Measurements from ENCODE around the gene F9. TPM values are rescaled to one million over a fixed set of nuclear protein-coding genes. Genes with fewer than 3 reads are reported as not detected.

Gene F9
- total RNA-seq, 1 experiment from 2014 or later: not detected

GRCh38 chrX:139544591-139544990, 14.1 kb downstream of the F9 start:
- BruUV-seq (replicated peaks): no TSS peak
- H3K27ac Mint-ChIP-seq (ENCODE audit: unreplicated experiment): no peak overlapping the region
- no peak for TF ChIP-seq CTCF (IDR thresholded peaks at IDR 0.05; ENCODE audit: unreplicated experiment)
- no peaks in the 10 kb centered on the region for H3K27me3 Mint-ChIP-seq (ENCODE audit: unreplicated experiment)
- H3K36me3 Mint-ChIP-seq (ENCODE audit: insufficient read depth, unreplicated experiment): no peaks in the 10 kb centered on the region
- H3K4me3 Mint-ChIP-seq (ENCODE audit: low read depth, unreplicated experiment): no peak overlapping the region
- H3K4me1 Mint-ChIP-seq (ENCODE audit: low read depth, unreplicated experiment): no peaks in the 10 kb centered on the region
- intact Hi-C loops (cut with micrococcal nuclease; ENCODE audit: unreplicated experiment): no loop called here
- CTCF ChIA-PET: no interaction called here
- H3K9me3 Mint-ChIP-seq (ENCODE audit: low read depth, unreplicated experiment): peaks cover 3% of the 10 kb centered on the region
- no peak for DNase-seq

- no peak for DNase-seq
- H3K27ac Mint-ChIP-seq (ENCODE audit: unreplicated experiment): no peak overlapping the region
- H3K9me3 Mint-ChIP-seq (ENCODE audit: low read depth, unreplicated experiment): peaks cover 3% of the 10 kb centered on the region
- no peak overlapping the region for H3K4me3 Mint-ChIP-seq (ENCODE audit: low read depth, unreplicated experiment)
- no TSS peak for BruUV-seq (replicated peaks)
- H3K36me3 Mint-ChIP-seq (ENCODE audit: insufficient read depth, unreplicated experiment): no peaks in the 10 kb centered on the region
- intact Hi-C loops (cut with micrococcal nuclease; ENCODE audit: unreplicated experiment): no loop called here
- CTCF ChIA-PET: no interaction called here
- H3K4me1 Mint-ChIP-seq (ENCODE audit: low read depth, unreplicated experiment): no peaks in the 10 kb centered on the region
- TF ChIP-seq CTCF (IDR thresholded peaks at IDR 0.05; ENCODE audit: unreplicated experiment): no peak
- no peaks in the 10 kb centered on the region for H3K27me3 Mint-ChIP-seq (ENCODE audit: unreplicated experiment)
Measured at GRCh38 chrX:139554376-139554775, 23.8 kb downstream of the F9 start.

- no peak for TF ChIP-seq CTCF (IDR thresholded peaks at IDR 0.05; ENCODE audit: unreplicated experiment)
- no peak for DNase-seq
- Mint-ChIP-seq H3K27me3 (ENCODE audit: unreplicated experiment) (no peaks in the 10 kb centered on the region), H3K27ac (ENCODE audit: unreplicated experiment) (no peak overlapping the region), H3K36me3 (ENCODE audit: insufficient read depth, unreplicated experiment) (no peaks in the 10 kb centered on the region), H3K4me1 (ENCODE audit: low read depth, unreplicated experiment) (no peaks in the 10 kb centered on the region), H3K9me3 (ENCODE audit: low read depth, unreplicated experiment) (peaks cover 3% of the 10 kb centered on the region), H3K4me3 (ENCODE audit: low read depth, unreplicated experiment) (no peak overlapping the region)
- intact Hi-C loops (cut with micrococcal nuclease; ENCODE audit: unreplicated experiment): loop anchor here (5.0 kb wide), 1 partner anchor 417 kb away; no protein-coding TSS in a partner anchor
- CTCF ChIA-PET: interaction anchor here (0.6 kb wide), 1 partner anchor 203 kb away, joined by 3 read pairs; no protein-coding TSS in a partner anchor
- no TSS peak for BruUV-seq (replicated peaks)
Measured at GRCh38 chrX:139554991-139555675, 24.6 kb downstream of the F9 start.

GRCh38 chrX:139559383-139560042, 29.0 kb downstream of the F9 start:
- BruUV-seq (replicated peaks): no TSS peak
- H3K27me3 Mint-ChIP-seq (ENCODE audit: unreplicated experiment): no peaks in the 10 kb centered on the region
- H3K9me3 Mint-ChIP-seq (ENCODE audit: low read depth, unreplicated experiment): no peaks in the 10 kb centered on the region
- CTCF ChIA-PET: no interaction called here
- no peak for TF ChIP-seq CTCF (IDR thresholded peaks at IDR 0.05; ENCODE audit: unreplicated experiment)
- H3K4me3 Mint-ChIP-seq (ENCODE audit: low read depth, unreplicated experiment): no peak overlapping the region
- H3K4me1 Mint-ChIP-seq (ENCODE audit: low read depth, unreplicated experiment): no peaks in the 10 kb centered on the region
- intact Hi-C loops (cut with micrococcal nuclease; ENCODE audit: unreplicated experiment): loop anchor here (5.0 kb wide), 1 partner anchor 413 kb away; no protein-coding TSS in a partner anchor
- no peaks in the 10 kb centered on the region for H3K36me3 Mint-ChIP-seq (ENCODE audit: insufficient read depth, unreplicated experiment)
- H3K27ac Mint-ChIP-seq (ENCODE audit: unreplicated experiment): no peak overlapping the region
- DNase-seq: peak; percentile 11

Data from Calu3 (cell line).